ENCODE results near the gene KRT12.

- TF ChIP-seq CTCF (IDR thresholded peaks at IDR 0.05) = no peak
- no peak for TF ChIP-seq POLR2A (IDR thresholded peaks at IDR 0.05)
Measured at GRCh38 chr17:40915721-40916256, 48.8 kb upstream of the KRT12 start.

Measured in right lobe of liver (tissue), 4 donors.